ENCODE results near the gene ZNF35. TPM values are rescaled to one million over a fixed set of nuclear protein-coding genes. Genes with fewer than 3 reads are reported as not detected.

ZNF35 gene
- total RNA-seq (2022; extraction: Qiagen RNA extraction; ENCODE audit: low read depth) = 5.2 to 8.3 TPM (median 5.5 TPM) in 5 replicates

DNA sequence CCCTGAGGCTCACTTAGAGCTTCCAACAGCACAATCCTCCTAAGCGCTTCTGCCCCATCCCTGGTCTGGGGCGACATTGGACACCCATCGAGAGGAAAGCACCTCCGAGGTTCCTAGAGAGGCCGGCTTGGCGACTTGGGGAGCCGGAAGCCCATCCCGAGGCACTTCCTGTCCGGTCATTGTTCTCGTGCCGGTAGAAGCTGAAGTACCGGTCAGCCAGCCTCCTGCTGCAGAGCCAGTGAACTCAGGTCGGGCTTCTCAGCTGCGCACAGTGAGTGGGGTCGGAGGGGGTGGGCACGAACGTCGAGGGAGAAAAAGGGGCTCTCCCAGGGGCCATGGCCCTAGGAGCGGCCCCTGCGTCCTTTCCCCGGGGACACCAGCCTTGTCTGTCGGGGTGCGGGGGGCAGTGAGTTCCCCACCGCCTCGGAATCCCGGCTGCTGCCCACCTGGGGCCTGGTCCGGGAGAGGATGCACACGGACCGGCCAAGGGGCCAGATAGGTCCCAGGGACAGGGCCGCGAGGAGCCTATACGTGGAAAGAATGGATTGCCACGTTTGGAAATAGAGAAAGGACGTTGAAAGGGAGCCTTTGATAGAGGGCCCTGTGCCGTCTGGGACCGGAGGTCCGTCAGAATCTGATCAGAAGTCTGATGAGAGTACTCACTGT lies at the start of gene ZNF35:
Gene ZNF35 (plus strand): TSS at position 169 of the 666 bp plus-strand sequence. CDS start 2,336 bp downstream, outside the sequence.

DNA sequence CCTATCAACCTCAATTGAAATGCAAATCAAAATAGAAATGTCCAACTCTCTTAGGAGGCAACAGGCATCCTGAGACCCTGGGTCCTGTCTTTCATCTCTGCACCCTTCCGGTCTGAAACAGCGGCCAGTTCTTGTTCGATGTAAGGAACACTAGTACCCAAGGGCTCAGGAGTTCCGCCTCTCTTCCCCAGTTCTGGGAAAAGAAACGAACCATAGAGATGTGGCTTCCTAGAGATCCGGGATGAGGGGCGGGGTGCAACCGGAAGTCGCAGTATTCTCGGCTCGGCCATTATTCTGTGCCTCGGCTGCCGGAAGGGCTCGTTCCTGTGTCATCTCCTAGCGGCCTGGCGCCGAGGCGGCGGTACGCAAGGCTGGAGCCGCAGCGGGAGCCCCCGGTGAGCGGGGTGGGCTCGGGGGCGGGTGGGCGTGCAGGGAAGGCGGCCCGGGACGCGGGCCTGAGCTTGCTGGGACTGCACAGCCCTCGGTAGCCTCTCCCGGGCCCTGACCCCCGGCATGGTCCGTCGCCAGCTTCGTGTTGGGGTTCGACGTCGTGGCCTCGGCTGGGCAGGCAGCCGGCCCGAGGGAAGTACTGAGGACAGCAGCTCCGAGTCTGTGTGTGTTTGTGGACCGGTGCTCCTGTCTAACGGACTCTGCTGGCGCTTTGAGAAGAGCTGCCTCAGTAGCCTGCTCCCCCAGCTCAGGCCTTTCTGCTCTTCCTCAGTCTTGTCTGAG lies 23.6 kb upstream of the ZNF35 start, which contains the start of gene ZNF197:
Gene ZNF197 (plus strand): TSS at position 288 of the 732 bp plus-strand sequence. CDS start 4,119 bp downstream, outside the sequence.

Other genes starting within 250 kb of the ZNF35 start
- gene ZNF445, start 171.1 kb upstream of the ZNF35 start, total RNA-seq (2022; extraction: Qiagen RNA extraction; ENCODE audit: low read depth) = 2.4 to 3.2 TPM (median 2.9 TPM) in 5 replicates
- gene ZKSCAN7, start 93.5 kb upstream of the ZNF35 start, total RNA-seq (2022; extraction: Qiagen RNA extraction; ENCODE audit: low read depth) = not detected in 5 replicates
- not detected in 5 replicates for gene ZNF660, start 63.8 kb upstream of the ZNF35 start, total RNA-seq (2022; extraction: Qiagen RNA extraction; ENCODE audit: low read depth)
- gene ZNF197, start 23.7 kb upstream of the ZNF35 start, total RNA-seq (2022; extraction: Qiagen RNA extraction; ENCODE audit: low read depth) = 1.5 to 2.2 TPM (median 1.8 TPM) in 5 replicates
- gene ZNF502, start 63.9 kb downstream of the ZNF35 start, total RNA-seq (2022; extraction: Qiagen RNA extraction; ENCODE audit: low read depth) = 1.6 to 2.5 TPM (median 2.1 TPM) in 5 replicates
- not detected in 5 replicates for gene ZNF501, start 80.9 kb downstream of the ZNF35 start, total RNA-seq (2022; extraction: Qiagen RNA extraction; ENCODE audit: low read depth)
- 15.9 to 30.0 TPM (median 16.3 TPM) in 5 replicates for gene KIAA1143, start 112.9 kb downstream of the ZNF35 start, total RNA-seq (2022; extraction: Qiagen RNA extraction; ENCODE audit: low read depth)
- 7.4 to 13.3 TPM (median 9.1 TPM) in 5 replicates for gene KIF15, start 113.1 kb downstream of the ZNF35 start, total RNA-seq (2022; extraction: Qiagen RNA extraction; ENCODE audit: low read depth)
- 5.2 to 11.3 TPM (median 10.8 TPM) in 5 replicates for gene TMEM42, start 213.2 kb downstream of the ZNF35 start, total RNA-seq (2022; extraction: Qiagen RNA extraction; ENCODE audit: low read depth)
- 0.08 to 0.12 TPM in 2 of 5 replicates, not detected in the others for gene TGM4, start 225.9 kb downstream of the ZNF35 start, total RNA-seq (2022; extraction: Qiagen RNA extraction; ENCODE audit: low read depth)

Data from A549 treated with ZK216348 at 1 μM for 4 hours (cell line).